BJ (cell line): ENCODE results near the gene RGS7. TPM values are rescaled to one million over a fixed set of nuclear protein-coding genes. Genes with fewer than 3 reads are reported as not detected.
"Not testable (repeated sequence)": the region's sequence is repeated elsewhere in the genome, so short reads cannot be mapped to it uniquely, and the experiment has no call there.

ENCODE experiments used
- CTCF ChIA-PET: fragments of 350-600 bp; formaldehyde crosslinking; extraction: SDS; loops from one replicate; lab custom pipeline; 2021; ENCODE audit warnings: antibody characterized with exemption, inconsistent platforms; lab: Yijun Ruan, JAX
- POLR2A ChIA-PET: fragments of 300-600 bp; sonication (Branson Sonifier 250); formaldehyde crosslinking; extraction: SDS; loops from one replicate; lab custom pipeline; 2021; ENCODE audit warnings: antibody characterized with exemption; lab: Charles Lee
- DNase-seq: peaks from one replicate; pipeline ENCODE4 v3.0.0-alpha.2; 2011; ENCODE audit warnings: low read depth
- H3K27me3 ChIP-seq: 2 replicates; pipeline ENCODE4 v1.6.0; 2011; ENCODE audit warnings: low read length; ENCODE audit not compliant: control insufficient read depth, insufficient read depth
- H3K36me3 ChIP-seq: 2 replicates; pipeline ENCODE4 v1.5.1; 2011; ENCODE audit warnings: low read length; ENCODE audit not compliant: control insufficient read depth, insufficient read depth
- H3K4me3 ChIP-seq: 2 replicates; pipeline ENCODE4 v1.5.1; 2011; ENCODE audit warnings: low read depth, mild to moderate bottlenecking, control low read depth, low read length
- polyA plus RNA-seq: library from polyadenylated mRNA; depleted of rRNA; stranded (reverse); fragments of >200 nt; gene quantifications from 2 replicates; pipeline ENCODE4 v1.2.3, GENCODE V29; 2011
- TF ChIP-seq, protein P1 (sequence below): IDR thresholded peaks from 2 replicates; pipeline ENCODE4 v1.5.1; 2011; ENCODE audit warnings: low read depth, mild to moderate bottlenecking, control low read depth, inconsistent platforms, low read length, moderate library complexity; ENCODE audit not compliant: insufficient read depth

RGS7 gene
- polyA plus RNA-seq, 1 experiment, result 0.93 TPM

DNA sequence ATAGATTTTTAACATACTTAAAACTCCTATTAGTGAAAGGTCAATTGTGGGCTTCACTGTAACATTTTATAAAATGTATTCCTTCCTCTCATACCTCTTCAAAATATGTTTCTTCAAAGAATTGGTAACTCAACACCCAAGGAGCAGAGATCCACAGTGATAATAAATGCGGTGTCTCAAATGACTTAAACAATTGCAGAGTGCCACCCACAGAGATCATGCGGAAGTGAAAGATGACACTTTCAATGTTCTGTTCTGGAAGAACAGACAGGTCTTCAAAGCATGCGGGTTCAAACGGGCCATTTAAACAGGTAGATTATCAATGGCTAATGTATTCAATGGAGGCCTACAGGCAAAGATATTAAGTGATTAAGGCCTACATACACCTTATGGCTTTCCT, 588.0 kb downstream of the RGS7 start:
- ChIA-PET POLR2A (no interaction called here), CTCF (interaction anchor here (1.9 kb wide), 1 partner anchor 36 kb away, joined by 5 read pairs; no protein-coding TSS in a partner anchor)
- Histone ChIP-seq H3K36me3 (no peaks in the 10 kb centered on the region), H3K4me3 (no peak overlapping the region), H3K27me3 (no peaks in the 10 kb centered on the region)
- DNase-seq, result no peak
- TF ChIP-seq, protein P1, sequence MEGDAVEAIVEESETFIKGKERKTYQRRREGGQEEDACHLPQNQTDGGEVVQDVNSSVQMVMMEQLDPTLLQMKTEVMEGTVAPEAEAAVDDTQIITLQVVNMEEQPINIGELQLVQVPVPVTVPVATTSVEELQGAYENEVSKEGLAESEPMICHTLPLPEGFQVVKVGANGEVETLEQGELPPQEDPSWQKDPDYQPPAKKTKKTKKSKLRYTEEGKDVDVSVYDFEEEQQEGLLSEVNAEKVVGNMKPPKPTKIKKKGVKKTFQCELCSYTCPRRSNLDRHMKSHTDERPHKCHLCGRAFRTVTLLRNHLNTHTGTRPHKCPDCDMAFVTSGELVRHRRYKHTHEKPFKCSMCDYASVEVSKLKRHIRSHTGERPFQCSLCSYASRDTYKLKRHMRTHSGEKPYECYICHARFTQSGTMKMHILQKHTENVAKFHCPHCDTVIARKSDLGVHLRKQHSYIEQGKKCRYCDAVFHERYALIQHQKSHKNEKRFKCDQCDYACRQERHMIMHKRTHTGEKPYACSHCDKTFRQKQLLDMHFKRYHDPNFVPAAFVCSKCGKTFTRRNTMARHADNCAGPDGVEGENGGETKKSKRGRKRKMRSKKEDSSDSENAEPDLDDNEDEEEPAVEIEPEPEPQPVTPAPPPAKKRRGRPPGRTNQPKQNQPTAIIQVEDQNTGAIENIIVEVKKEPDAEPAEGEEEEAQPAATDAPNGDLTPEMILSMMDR, result no peak

DNA sequence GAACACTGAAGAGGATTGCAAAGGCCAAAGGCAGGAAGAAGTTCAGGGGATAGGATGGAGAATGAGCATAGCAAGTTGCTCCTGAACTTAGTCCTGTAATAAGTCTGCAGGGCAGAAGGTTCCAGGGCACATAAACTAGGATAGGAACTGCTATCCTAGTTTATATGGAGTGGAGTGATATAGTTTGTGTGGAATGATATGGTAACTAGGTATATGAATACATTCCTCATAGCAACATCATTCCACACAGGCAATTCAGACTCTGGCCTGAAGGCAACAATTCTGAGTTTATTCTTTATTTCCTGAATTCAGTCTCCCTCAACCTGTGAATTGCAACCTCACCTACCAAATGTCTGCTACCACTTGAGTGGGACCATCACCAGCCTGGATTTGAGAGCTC, 590.2 kb downstream of the RGS7 start:
- CTCF ChIA-PET, result interaction anchor here (1.7 kb wide), 1 partner anchor 36 kb away, joined by 3 read pairs; no protein-coding TSS in a partner anchor
- TF ChIP-seq, protein P1, result no peak
- no peak for DNase-seq
- POLR2A ChIA-PET, result no interaction called here
- Histone ChIP-seq H3K36me3 (no peaks in the 10 kb centered on the region), H3K27me3 (no peaks in the 10 kb centered on the region), H3K4me3 (no peak overlapping the region)

GRCh38 chr1:240765732-240766363, 591.2 kb downstream of the RGS7 start:
- CTCF ChIA-PET, result interaction anchor here (1.7 kb wide), 1 partner anchor 35 kb away, joined by 3 read pairs; no protein-coding TSS in a partner anchor
- no peaks in the 10 kb centered on the region for H3K36me3 ChIP-seq
- DNase-seq, result peak; percentile 31
- POLR2A ChIA-PET, result no interaction called here
- TF ChIP-seq, protein P1, result no peak
- no peaks in the 10 kb centered on the region for H3K27me3 ChIP-seq
- H3K4me3 ChIP-seq, result no peak overlapping the region

DNA sequence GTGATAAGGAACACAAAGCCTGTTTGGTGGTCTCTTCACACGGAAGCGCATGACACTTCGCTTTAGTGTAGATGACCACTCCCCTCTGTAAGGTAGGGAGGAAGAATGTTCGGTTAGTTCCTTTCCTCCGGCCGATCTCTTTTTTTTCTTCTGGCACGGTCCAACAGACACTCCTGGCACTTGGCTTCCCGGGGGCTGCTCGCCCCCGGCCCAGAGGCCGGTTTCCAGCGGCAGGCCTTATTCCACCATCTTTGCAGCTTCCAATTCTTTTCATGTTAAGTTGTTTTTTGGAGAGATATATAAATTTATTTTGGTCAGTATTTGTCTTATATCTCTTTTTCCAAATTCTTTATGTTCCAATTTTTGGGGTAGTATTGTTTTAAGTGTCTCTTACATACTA, 593.2 kb downstream of the RGS7 start:
- ChIA-PET CTCF (interaction anchor here (1.4 kb wide), 1 partner anchor 11 kb away, joined by 3 read pairs; no protein-coding TSS in a partner anchor), POLR2A (no interaction called here)

GRCh38 chr1:240763095-240763494, 593.9 kb downstream of the RGS7 start:
- POLR2A ChIA-PET, result interaction anchor here (0.6 kb wide), 1 partner anchor 17 kb away, joined by 5 read pairs; no protein-coding TSS in a partner anchor
- CTCF ChIA-PET, result interaction anchor here (0.7 to 1.4 kb wide), 2 partner anchors 10 to 31 kb away, joined by 3 read pairs; no protein-coding TSS in a partner anchor
- not testable (repeated sequence) for H3K36me3 ChIP-seq, H3K27me3 ChIP-seq, DNase-seq, H3K4me3 ChIP-seq

More for the DNA sequence above, 593.2 kb downstream of the RGS7 start:
- no peaks in the 10 kb centered on the region for H3K36me3 ChIP-seq
- H3K27me3 ChIP-seq, result no peaks in the 10 kb centered on the region
- no peak for DNase-seq
- H3K4me3 ChIP-seq, result no peak overlapping the region
- TF ChIP-seq, protein P1, result no peak

- CTCF ChIA-PET, result interaction anchor here (0.7 to 1.4 kb wide), 2 partner anchors 10 to 31 kb away, joined by 3 read pairs; no protein-coding TSS in a partner anchor
- not testable (repeated sequence) for H3K36me3 ChIP-seq, DNase-seq, H3K27me3 ChIP-seq, H3K4me3 ChIP-seq
- POLR2A ChIA-PET, result interaction anchor here (0.6 kb wide), 1 partner anchor 18 kb away, joined by 5 read pairs; no protein-coding TSS in a partner anchor
Measured at GRCh38 chr1:240762471-240762987, 594.5 kb downstream of the RGS7 start.

DNA sequence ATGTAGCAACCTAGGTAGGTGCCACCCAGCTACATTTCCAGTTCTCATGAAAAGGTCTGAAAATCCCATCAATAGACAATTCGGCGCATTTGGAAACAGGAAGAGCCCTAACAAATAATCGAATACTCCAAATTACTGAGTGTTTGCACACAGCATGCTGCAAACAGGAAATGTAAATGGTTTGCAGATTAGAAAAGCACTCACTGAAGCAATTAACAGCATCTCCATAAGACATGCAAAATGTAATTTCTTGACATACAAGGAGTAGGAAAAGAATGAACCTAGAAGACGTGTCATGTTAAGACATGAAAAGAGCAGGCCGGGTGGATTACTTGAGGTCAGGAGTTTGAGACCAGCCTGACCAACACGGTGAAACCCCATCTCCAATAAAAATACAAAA, 598.2 kb downstream of the RGS7 start:
- POLR2A ChIA-PET, H3K36me3 ChIP-seq, H3K4me3 ChIP-seq, CTCF ChIA-PET, DNase-seq, H3K27me3 ChIP-seq: not testable (repeated sequence)
